GM19328 (cell line): Measurements from ENCODE around the gene SPATA6L.

ENCODE experiments used
- ATAC-seq: cut with Tn5 transposase; IDR thresholded peaks from one replicate; pipeline ENCODE4 v1.9.1; 2021; ENCODE audit warnings: mild to moderate bottlenecking, moderate library complexity; ENCODE audit not compliant: unreplicated experiment

The SPATA6L gene

DNA sequence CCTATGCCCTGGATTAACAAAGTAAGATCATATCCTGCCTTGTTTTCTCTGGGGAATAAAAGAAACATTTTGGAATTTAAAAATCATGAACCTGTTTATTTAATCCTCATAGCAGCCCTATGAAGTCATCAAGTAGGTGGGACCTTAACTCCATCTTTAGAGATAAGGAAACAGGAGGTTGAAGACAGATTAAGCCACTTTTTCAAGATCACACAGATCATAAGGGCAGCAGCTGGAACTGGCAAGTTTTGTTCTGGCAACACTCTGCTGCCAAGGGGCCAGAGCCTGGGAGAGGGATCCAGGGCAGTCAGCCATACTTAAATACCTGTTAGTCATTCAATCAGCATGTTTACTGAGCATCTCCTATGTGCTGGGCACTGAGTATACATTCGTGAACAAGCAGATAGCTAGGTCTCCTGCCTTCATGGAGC lies 112.3 kb downstream of the SPATA6L start:
- ATAC-seq, result no peak

DNA sequence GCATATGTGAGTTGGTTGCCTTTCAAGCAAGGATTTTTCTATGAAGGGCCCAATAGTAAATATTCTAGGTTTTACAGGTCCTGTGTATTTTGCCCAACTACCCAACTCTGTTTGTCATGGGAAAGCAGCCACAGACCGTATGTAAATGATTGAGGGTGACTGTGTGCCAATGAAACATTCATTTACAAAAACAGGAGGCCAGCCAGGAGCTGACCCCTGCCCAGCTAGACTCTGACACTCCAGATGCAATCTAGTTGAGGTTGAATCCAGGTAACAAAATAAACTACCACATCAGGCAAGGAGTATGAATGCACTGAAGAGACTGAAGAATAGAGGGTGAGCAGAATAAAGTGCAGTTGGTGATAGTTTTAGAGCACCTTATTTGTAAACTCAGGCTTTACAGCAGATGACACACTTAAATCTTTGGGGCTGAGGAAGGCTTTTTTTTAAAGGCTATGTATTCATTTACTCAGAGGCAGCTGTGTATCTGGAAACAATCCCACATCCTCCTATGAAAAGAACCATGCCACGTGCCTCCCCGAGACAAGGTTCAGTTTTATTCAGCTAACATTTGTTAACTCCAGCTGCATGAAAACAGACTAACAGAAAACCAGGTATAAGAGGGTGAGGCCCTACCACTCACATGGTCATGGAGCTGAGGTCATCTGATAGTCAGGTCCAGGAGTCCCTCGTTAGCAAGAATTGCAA lies 115.3 kb downstream of the SPATA6L start:
- ATAC-seq, result no peak

DNA sequence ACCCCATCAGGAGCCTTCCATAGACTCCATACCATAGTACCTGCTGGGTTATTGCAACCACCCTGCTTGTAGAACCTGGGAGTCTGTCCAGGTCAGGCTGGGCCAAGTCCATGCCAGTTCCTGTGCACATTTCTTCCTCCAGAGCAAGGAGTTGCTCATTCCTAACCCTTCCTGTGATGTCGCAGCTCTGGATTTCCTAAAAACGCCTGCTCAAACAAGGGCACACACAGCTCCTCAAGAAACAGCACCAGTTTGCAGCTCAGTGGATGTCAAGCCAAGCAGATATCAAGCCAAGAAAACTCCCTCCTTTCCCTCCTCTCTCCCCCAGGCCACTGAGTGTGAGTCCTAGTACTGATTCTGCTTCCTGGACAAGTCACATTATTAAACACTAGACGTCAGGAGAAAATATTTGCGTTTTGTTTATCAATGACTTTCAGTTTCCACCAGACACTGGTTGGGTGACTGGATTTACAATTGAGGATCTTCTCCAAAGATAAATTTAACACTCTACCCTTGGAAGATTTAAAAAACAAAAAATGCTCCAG lies 116.5 kb downstream of the SPATA6L start:
- no peak for ATAC-seq

DNA sequence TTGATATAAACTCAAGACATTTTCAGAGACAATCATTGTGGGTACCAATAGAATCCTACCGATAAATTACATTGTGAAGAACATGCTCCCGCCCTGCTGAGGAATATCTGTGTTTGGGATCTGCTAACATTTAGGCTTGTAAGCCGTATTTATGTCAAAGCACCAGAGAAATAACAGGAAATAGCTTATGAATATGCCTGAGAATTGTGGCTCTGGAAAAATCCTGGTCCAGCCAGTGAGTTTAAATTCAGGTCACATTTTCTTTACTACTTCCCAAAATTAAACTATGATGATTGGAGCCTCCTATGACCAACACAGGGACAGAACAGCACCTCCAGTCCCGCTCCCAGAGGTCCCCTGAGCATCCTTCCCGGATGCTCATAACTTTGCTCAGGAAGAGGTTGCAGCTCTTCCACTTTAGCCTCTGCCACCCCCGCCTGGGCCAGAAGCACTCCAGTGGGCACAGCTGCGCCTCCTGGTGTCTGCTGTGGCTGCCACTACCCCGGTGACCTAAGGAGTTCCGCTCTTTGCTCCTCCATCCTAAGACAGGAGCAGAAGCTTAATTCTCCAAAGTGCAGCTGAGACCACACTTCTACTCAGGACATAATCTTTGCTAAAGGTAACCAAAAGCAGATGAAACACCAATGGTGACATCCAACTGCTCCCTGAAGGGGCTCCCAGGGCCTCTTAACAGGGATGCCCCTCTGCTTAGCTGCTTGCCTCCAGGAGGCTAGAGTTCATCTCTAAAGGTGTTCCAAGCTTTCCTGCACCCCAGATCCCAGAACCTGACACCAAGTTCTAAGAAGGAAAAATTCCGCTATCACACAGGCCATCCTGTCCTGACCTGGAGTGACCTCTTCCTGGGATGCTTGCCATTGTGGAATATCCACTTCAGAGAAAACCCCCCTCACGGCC lies 117.2 kb downstream of the SPATA6L start:
- ATAC-seq, result no peak
